GM12878 (cell line): ENCODE data around the gene SVEP1. TPM values are rescaled to one million over a fixed set of nuclear protein-coding genes. Genes with fewer than 3 reads are reported as not detected.

Source experiments
- ATAC-seq: fragments of 200-7000 bp; cut with Tn5 transposase; 3 replicates; pipeline ENCODE4 v1.9.1; 2020; ENCODE audit warnings: mild to moderate bottlenecking, moderate library complexity
- BruUV-seq: library from RNA; stranded (reverse); fragments of 400-500 nt; replicated peaks from 2 replicates; lab custom pipeline; 2021; lab: Mats Ljungman, UMichigan
- CTCF ChIA-PET: fragments of 300-600 bp; sonication (Branson Sonifier 250); formaldehyde crosslinking; extraction: SDS; loops from one replicate; lab custom pipeline; 2021; ENCODE audit warnings: inconsistent platforms; lab: Yijun Ruan, JAX
- POLR2A ChIA-PET: fragments of 350-600 bp; formaldehyde crosslinking; extraction: SDS; loops from one replicate; lab custom pipeline; 2021; ENCODE audit warnings: inconsistent platforms; lab: Charles Lee
- RAD21 ChIA-PET: fragments of 300-600 bp; sonication (Branson Sonifier 250); formaldehyde crosslinking; loops from one replicate; lab custom pipeline; 2023; ENCODE audit warnings: antibody characterized with exemption; ENCODE audit not compliant: unreplicated experiment; lab: Charles Lee
- SMC1A ChIA-PET: fragments of 300-600 bp; sonication (Branson Sonifier 250); formaldehyde crosslinking; loops from one replicate; lab custom pipeline; 2023; ENCODE audit not compliant: unreplicated experiment, uncharacterized antibody; lab: Charles Lee
- DNase-seq: peaks from one replicate; pipeline ENCODE4 v3.0.0-alpha.2; 2011; ENCODE audit warnings: low read depth, low spot score
- FAIRE-seq: peaks from 3 replicates; lab custom pipeline; 2011; peaks lifted over from hg19 to GRCh38; lab: Jason Lieb, UNC
- H2AFZ ChIP-seq: 2 replicates; pipeline ENCODE4 v1.6.0; 2011; ENCODE audit warnings: low read depth, low read length, control low read depth; ENCODE audit not compliant: control insufficient read depth
- H3K27ac ChIP-seq: 2 replicates; pipeline ENCODE4 v1.5.1; 2011; ENCODE audit warnings: control low read depth; ENCODE audit not compliant: control insufficient read depth, insufficient read depth
- H3K27me3 ChIP-seq, 2 experiments: replicated peaks in 1 of 2; 2 replicates each; pipeline versions ENCODE4 v1.6.0 to v1.6.1; 2011; ENCODE audit warnings: low read length in 1 of 2; ENCODE audit not compliant: control insufficient read depth in 2 of 2, insufficient read depth in 2 of 2
- H3K36me3 ChIP-seq, 2 experiments: 2 replicates each; pipeline ENCODE4 v1.5.1; 2011; ENCODE audit warnings: low read length in 1 of 2; ENCODE audit not compliant: control insufficient read depth in 2 of 2, insufficient read depth in 2 of 2
- H3K4me1 ChIP-seq: 2 replicates; pipeline ENCODE4 v1.6.1; 2011; ENCODE audit warnings: mild to moderate bottlenecking, low read length, moderate library complexity, mixed read lengths; ENCODE audit not compliant: control insufficient read depth, insufficient read depth
- H3K4me2 ChIP-seq: 2 replicates; pipeline ENCODE4 v1.6.0; 2011; ENCODE audit warnings: control low read depth; ENCODE audit not compliant: control insufficient read depth, insufficient read depth
- H3K4me3 ChIP-seq: fragments of 200-600 bp; sonication (generic); 2 replicates; pipeline ENCODE4 v1.5.1; 2016
- H3K79me2 ChIP-seq: 2 replicates; pipeline ENCODE4 v1.6.0; 2011; ENCODE audit warnings: low read length; ENCODE audit not compliant: control insufficient read depth, insufficient read depth
- H3K9ac ChIP-seq: 2 replicates; pipeline ENCODE4 v1.8.0; 2011; ENCODE audit warnings: low read length, control low read depth, mixed read lengths; ENCODE audit not compliant: control insufficient read depth, insufficient read depth
- H3K9me3 ChIP-seq: replicated peaks from 3 replicates; pipeline ENCODE4 v1.5.1; 2011; ENCODE audit warnings: mild to moderate bottlenecking, low read length; ENCODE audit not compliant: control insufficient read depth, insufficient read depth
- H4K20me1 ChIP-seq: 2 replicates; pipeline ENCODE4 v1.6.0; 2011; ENCODE audit not compliant: control insufficient read depth, insufficient read depth
- CHD1 ChIP-seq: IDR thresholded peaks from 2 replicates; pipeline ENCODE4 v1.6.1; 2012; ENCODE audit warnings: low read depth, low read length, improper control_type of control experiment
- E2F4 ChIP-seq: IDR thresholded peaks from 2 replicates; pipeline ENCODE4 v1.6.1; 2012; ENCODE audit warnings: low read depth, low read length, improper control_type of control experiment
- HDAC2 ChIP-seq: fragments of 200-600 bp; sonication (generic); IDR thresholded peaks from 2 replicates; pipeline ENCODE4 v1.6.1; 2017
- HDAC6 ChIP-seq: fragments of 200-600 bp; sonication (generic); IDR thresholded peaks from one replicate; pipeline ENCODE4 v1.8.0; 2017; ENCODE audit warnings: antibody characterized with exemption; ENCODE audit not compliant: unreplicated experiment
- IRF3 ChIP-seq: fragments of 450-650 bp; IDR thresholded peaks from 2 replicates; pipeline ENCODE4 v1.6.1; 2014; ENCODE audit warnings: mild to moderate bottlenecking
- KDM1A ChIP-seq: fragments of 200-600 bp; sonication (generic); IDR thresholded peaks from 2 replicates; pipeline ENCODE4 v1.6.1; 2016; ENCODE audit warnings: borderline replicate concordance
- KLF5 ChIP-seq: fragments of 450-650 bp; IDR thresholded peaks from 2 replicates; pipeline ENCODE4 v1.6.1; 2014; ENCODE audit warnings: mild to moderate bottlenecking; ENCODE audit not compliant: partially characterized antibody
- NBN ChIP-seq: fragments of 450-650 bp; IDR thresholded peaks from 2 replicates; pipeline ENCODE4 v1.6.1; 2016
- PKNOX1 ChIP-seq: fragments of 450-650 bp; IDR thresholded peaks from 2 replicates; pipeline ENCODE4 v1.6.1; 2016; ENCODE audit warnings: mild to moderate bottlenecking
- RAD21 ChIP-seq: IDR thresholded peaks from 2 replicates; pipeline ENCODE4 v1.6.1; 2011; ENCODE audit warnings: mild to moderate bottlenecking, low read depth, low read length, moderate library complexity; ENCODE audit not compliant: insufficient read depth
- RELA ChIP-seq: fragments of 450-650 bp; IDR thresholded peaks from 2 replicates; pipeline ENCODE4 v1.8.0; 2014; ENCODE audit warnings: borderline replicate concordance; ENCODE audit not compliant: partially characterized antibody
- SMAD1 ChIP-seq: fragments of 450-650 bp; IDR thresholded peaks from 2 replicates; pipeline ENCODE4 v1.6.1; 2018; ENCODE audit warnings: mild to moderate bottlenecking, low read depth; ENCODE audit not compliant: partially characterized antibody
- SREBF1 ChIP-seq: IDR thresholded peaks from 2 replicates; pipeline ENCODE4 v1.6.1; 2012; ENCODE audit warnings: mild to moderate bottlenecking, low read length
- SRF ChIP-seq, 2 experiments: IDR thresholded peaks; 2 replicates each; pipeline ENCODE4 v1.6.1; 2011; ENCODE audit warnings: low read depth in 2 of 2, low read length in 2 of 2, mild to moderate bottlenecking in 1 of 2, moderate library complexity in 1 of 2
- SUPT20H ChIP-seq: IDR thresholded peaks from 2 replicates; pipeline ENCODE4 v1.6.1; 2011; ENCODE audit warnings: low read depth, mild to moderate bottlenecking, low read length, moderate library complexity, borderline replicate concordance; ENCODE audit not compliant: control insufficient read depth
- WRNIP1 ChIP-seq: IDR thresholded peaks from 2 replicates; pipeline ENCODE4 v1.6.1; 2011; ENCODE audit warnings: low read depth, low read length, improper control_type of control experiment, borderline replicate concordance
- ZNF207 ChIP-seq: fragments of 450-650 bp; IDR thresholded peaks from 2 replicates; pipeline ENCODE4 v1.6.1; 2014; ENCODE audit warnings: antibody characterized with exemption, mild to moderate bottlenecking, borderline replicate concordance
- ZNF217 ChIP-seq: fragments of 450-650 bp; IDR thresholded peaks from 2 replicates; pipeline ENCODE4 v1.6.1; 2017; ENCODE audit warnings: antibody characterized with exemption, mild to moderate bottlenecking
- in situ Hi-C: fragments of 300-500 bp; cut with MboI; formaldehyde crosslinking; loops from 9 replicates; pipeline ENCODE4 v1.14.3; 2018; ENCODE audit warnings: mixed read lengths
- intact Hi-C: fragments of 100-400 bp; cut with micrococcal nuclease; formaldehyde crosslinking; loops from one replicate; pipeline ENCODE4 v1.14.2; 2022; ENCODE audit not compliant: unreplicated experiment
- polyA plus RNA-seq, 11 experiments: library from polyadenylated mRNA; depleted of rRNA in 4 of 11; unstranded in 6 of 11; stranded (reverse) in 5 of 11; fragments of >200 nt; fragmentation: Nextera tagmentation in 4 of 11; fragmentation: Illumina TruSeq in 1 of 11; extraction: Ambion mirVana in 4 of 11; extraction: Trizol in 1 of 11; gene quantifications; 1 replicate in 1 of 11; 2 replicates in 10 of 11; pipeline versions ENCODE4 v1.2.1 to v1.2.3, GENCODE V29; 2011 to 2016; ENCODE audit warnings: inconsistent platforms in 2 of 11, missing spikeins in 2 of 11, low read depth in 1 of 11
- total RNA-seq, 4 experiments: library from RNA; depleted of rRNA in 3 of 4; stranded (reverse); fragments of >200 nt in 3 of 4; fragmentation: Illumina TruSeq in 1 of 4; extraction: Trizol in 1 of 4; gene quantifications; 2 replicates each; pipeline versions ENCODE4 v1.2.1 to v1.2.3, GENCODE V29; 2013 to 2021
- TF ChIP-seq, protein P1 (sequence below): fragments of 450-650 bp; IDR thresholded peaks from 2 replicates; pipeline ENCODE4 v1.6.1; 2016; ENCODE audit warnings: mild to moderate bottlenecking, moderate library complexity, borderline replicate concordance

SVEP1 gene
- total and polyA plus RNA-seq, 10 of the 15 experiments (the other 5 are each of a cell fraction or from before 2014, with no cell fraction given): under 0.01 to 0.05 (median 0.01) TPM; not detected in 5

- Histone ChIP-seq H3K4me3 (no peak overlapping the region), H3K79me2 (no peaks in the 10 kb centered on the region), H4K20me1 (no peaks in the 10 kb centered on the region), H3K27me3 (no peaks in the 10 kb centered on the region; a peak in 1 of 4 replicates)
- DNase-seq: no peak
- CTCF ChIA-PET: no interaction called here
- intact Hi-C loops: no loop called here
- no peak for ATAC-seq
- in situ Hi-C loops: loop anchor here (10.0 kb wide), 1 partner anchor 847 kb away; no protein-coding TSS in a partner anchor
- TF ChIP-seq RAD21 (no peak), SRF (IDR thresholded peaks at IDR 0.05; ENCODE audit: low read depth in 2 of 2, low read length in 2 of 2) (no peak), PKNOX1 (no peak), NBN (no peak), SREBF1 (no peak), KDM1A (no peak), KLF5 (no peak), ZNF217 (no peak), WRNIP1 (no peak), HDAC6 (no peak), SMAD1 (no peak), ZNF207 (no peak), SUPT20H (no peak), E2F4 (no peak), CHD1 (no peak), HDAC2 (no peak), RELA (no peak), IRF3 (no peak)
- TF ChIP-seq, protein P1, sequence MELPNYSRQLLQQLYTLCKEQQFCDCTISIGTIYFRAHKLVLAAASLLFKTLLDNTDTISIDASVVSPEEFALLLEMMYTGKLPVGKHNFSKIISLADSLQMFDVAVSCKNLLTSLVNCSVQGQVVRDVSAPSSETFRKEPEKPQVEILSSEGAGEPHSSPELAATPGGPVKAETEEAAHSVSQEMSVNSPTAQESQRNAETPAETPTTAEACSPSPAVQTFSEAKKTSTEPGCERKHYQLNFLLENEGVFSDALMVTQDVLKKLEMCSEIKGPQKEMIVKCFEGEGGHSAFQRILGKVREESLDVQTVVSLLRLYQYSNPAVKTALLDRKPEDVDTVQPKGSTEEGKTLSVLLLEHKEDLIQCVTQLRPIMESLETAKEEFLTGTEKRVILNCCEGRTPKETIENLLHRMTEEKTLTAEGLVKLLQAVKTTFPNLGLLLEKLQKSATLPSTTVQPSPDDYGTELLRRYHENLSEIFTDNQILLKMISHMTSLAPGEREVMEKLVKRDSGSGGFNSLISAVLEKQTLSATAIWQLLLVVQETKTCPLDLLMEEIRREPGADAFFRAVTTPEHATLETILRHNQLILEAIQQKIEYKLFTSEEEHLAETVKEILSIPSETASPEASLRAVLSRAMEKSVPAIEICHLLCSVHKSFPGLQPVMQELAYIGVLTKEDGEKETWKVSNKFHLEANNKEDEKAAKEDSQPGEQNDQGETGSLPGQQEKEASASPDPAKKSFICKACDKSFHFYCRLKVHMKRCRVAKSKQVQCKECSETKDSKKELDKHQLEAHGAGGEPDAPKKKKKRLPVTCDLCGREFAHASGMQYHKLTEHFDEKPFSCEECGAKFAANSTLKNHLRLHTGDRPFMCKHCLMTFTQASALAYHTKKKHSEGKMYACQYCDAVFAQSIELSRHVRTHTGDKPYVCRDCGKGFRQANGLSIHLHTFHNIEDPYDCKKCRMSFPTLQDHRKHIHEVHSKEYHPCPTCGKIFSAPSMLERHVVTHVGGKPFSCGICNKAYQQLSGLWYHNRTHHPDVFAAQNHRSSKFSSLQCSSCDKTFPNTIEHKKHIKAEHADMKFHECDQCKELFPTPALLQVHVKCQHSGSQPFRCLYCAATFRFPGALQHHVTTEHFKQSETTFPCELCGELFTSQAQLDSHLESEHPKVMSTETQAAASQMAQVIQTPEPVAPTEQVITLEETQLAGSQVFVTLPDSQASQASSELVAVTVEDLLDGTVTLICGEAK: no peak
- TF ChIP-seq, all 136 proteins: peak for 0
- Histone ChIP-seq H3K9me3 (peaks cover 2% of the 10 kb centered on the region; the same call in 1 of the 3 replicates), H3K36me3 (no peaks in the 10 kb centered on the region), H3K27ac (no peak overlapping the region), H2AFZ (no peak overlapping the region), H3K4me1 (no peaks in the 10 kb centered on the region), H3K9ac (no peak overlapping the region), H3K4me2 (no peak overlapping the region)
- ChIA-PET SMC1A (no interaction called here), RAD21 (no interaction called here), POLR2A (no interaction called here)
- no TSS peak for BruUV-seq
- no peak for FAIRE-seq
Observed at GRCh38 chr9:110447476-110447875, 132.1 kb downstream of the SVEP1 start.
